HCT116 (cell line): ENCODE results near the gene CAPRIN1. TPM values are rescaled to one million over a fixed set of nuclear protein-coding genes. Genes with fewer than 3 reads are reported as not detected.

ENCODE experiments used
- ATAC-seq: fragments of 200-7000 bp; cut with Tn5 transposase; 2 replicates; pipeline ENCODE4 v1.9.1; 2020; ENCODE audit warnings: mild to moderate bottlenecking, moderate library complexity
- BruUV-seq: library from RNA; stranded (reverse); fragments of 400-500 nt; replicated peaks from 2 replicates; lab custom pipeline; 2021; lab: Mats Ljungman, UMichigan
- CTCF ChIA-PET: fragments of 300-600 bp; sonication (Branson Sonifier 250); formaldehyde crosslinking; loops from one replicate; lab custom pipeline; 2021; ENCODE audit warnings: antibody characterized with exemption; lab: Charles Lee
- POLR2A ChIA-PET: fragments of 300-600, 350-600 bp; sonication (Branson Sonifier 250); formaldehyde crosslinking; loops from one replicate; lab custom pipeline; 2021; ENCODE audit warnings: antibody characterized with exemption; lab: Charles Lee
- RAD21 ChIA-PET, 2 experiments: fragments of 300-600 bp; sonication (Branson Sonifier 250); formaldehyde crosslinking; loops; one replicate each; lab custom pipeline; 2023; ENCODE audit warnings: low total read pairs in 2 of 2; ENCODE audit not compliant: uncharacterized antibody in 2 of 2, unreplicated experiment in 2 of 2, low non-redundant PET in 1 of 2; lab: Charles Lee
- DNase-seq: peaks from one replicate; pipeline ENCODE4 v3.0.0-alpha.2; 2010; ENCODE audit warnings: low read depth, low spot score
- H2AFZ ChIP-seq: fragments of 200-600 bp; shearing (Covaris generic), sonication (generic); 2 replicates; pipeline ENCODE4 v1.6.1; 2017; ENCODE audit warnings: low read depth, mixed run types, mixed read lengths, antibody characterized with exemption, low read length; ENCODE audit not compliant: poor library complexity, severe bottlenecking
- H3K27ac ChIP-seq: 2 replicates; pipeline ENCODE4 v1.5.1; 2012; ENCODE audit warnings: low read depth, low read length
- H3K27me3 ChIP-seq: fragments of 200-600 bp; sonication (generic); 2 replicates; pipeline ENCODE4 v1.6.1; 2016; ENCODE audit warnings: mixed run types, low read length, mixed read lengths; ENCODE audit not compliant: insufficient read depth
- H3K36me3 ChIP-seq, 2 experiments: fragments of 200-500 bp in 1 of 2; fragments of 200-600 bp in 1 of 2; sonication (Bioruptor generic) in 1 of 2; sonication (generic) in 1 of 2; 2 replicates each; pipeline versions ENCODE4 v1.5.1 to v1.6.1; 2014 to 2016; ENCODE audit warnings: low read length in 2 of 2, inconsistent platforms in 1 of 2, mixed read lengths in 1 of 2, mixed run types in 1 of 2; ENCODE audit not compliant: insufficient read depth in 2 of 2, control insufficient read depth in 1 of 2
- H3K4me1 ChIP-seq, 2 experiments: fragments of 200-600 bp in 1 of 2; sonication (generic) in 1 of 2; 2 replicates each; pipeline versions ENCODE4 v1.5.1 to v1.6.1; 2012 to 2017; ENCODE audit warnings: low read length in 2 of 2, inconsistent platforms in 1 of 2, mild to moderate bottlenecking in 1 of 2, mixed read lengths in 1 of 2, mixed run types in 1 of 2, moderate library complexity in 1 of 2; ENCODE audit not compliant: insufficient read depth in 2 of 2, control insufficient read depth in 1 of 2
- H3K4me2 ChIP-seq: fragments of 200-600 bp; sonication (generic); 2 replicates; pipeline ENCODE4 v1.6.1; 2017; ENCODE audit warnings: mixed run types, low read length, mixed read lengths
- H3K4me3 ChIP-seq, 2 experiments: fragments of 200-600 bp in 1 of 2; sonication (generic) in 1 of 2; replicated peaks in 1 of 2; 2 replicates each; pipeline ENCODE4 v1.5.1; 2011 to 2016; ENCODE audit warnings: low read length in 2 of 2, control low read depth in 1 of 2, low read depth in 1 of 2, mild to moderate bottlenecking in 1 of 2, mixed read lengths in 1 of 2, mixed run types in 1 of 2
- H3K79me2 ChIP-seq: fragments of 200-600 bp; sonication (generic); 2 replicates; pipeline ENCODE4 v1.6.1; 2017; ENCODE audit warnings: mild to moderate bottlenecking, mixed run types, low read length, moderate library complexity, mixed read lengths; ENCODE audit not compliant: insufficient read depth
- H3K9ac ChIP-seq: fragments of 200-600 bp; sonication (generic); 2 replicates; pipeline ENCODE4 v1.6.1; 2016; ENCODE audit warnings: low read length, mixed read lengths
- H3K9me2 ChIP-seq: fragments of 200-600 bp; sonication (generic), shearing (Covaris generic); 2 replicates; pipeline ENCODE4 v1.6.1; 2017; ENCODE audit warnings: mixed run types, mild to moderate bottlenecking, moderate library complexity; ENCODE audit not compliant: insufficient read depth
- H3K9me3 ChIP-seq, 2 experiments: fragments of 200-500 bp in 1 of 2; fragments of 200-600 bp in 1 of 2; sonication (Bioruptor generic) in 1 of 2; sonication (generic) in 1 of 2; 2 replicates each; pipeline ENCODE4 v1.6.1; 2014 to 2017; ENCODE audit warnings: low read length in 2 of 2, mixed read lengths in 2 of 2, inconsistent platforms in 1 of 2, low read depth in 1 of 2, mild to moderate bottlenecking in 1 of 2, mixed run types in 1 of 2, moderate library complexity in 1 of 2; ENCODE audit not compliant: control insufficient read depth in 1 of 2, insufficient read depth in 1 of 2
- H4K20me1 ChIP-seq: fragments of 200-600 bp; sonication (generic), shearing (Covaris generic); 2 replicates; pipeline ENCODE4 v1.6.1; 2017; ENCODE audit warnings: mixed run types, mild to moderate bottlenecking, moderate library complexity; ENCODE audit not compliant: insufficient read depth
- ATF3 ChIP-seq: IDR thresholded peaks from 2 replicates; pipeline ENCODE4 v1.6.1; 2012
- CBX3 ChIP-seq: IDR thresholded peaks from 2 replicates; pipeline ENCODE4 v1.6.1; 2012; ENCODE audit warnings: low read depth
- CEBPB ChIP-seq: IDR thresholded peaks from 2 replicates; pipeline ENCODE4 v1.6.1; 2012; ENCODE audit warnings: low read depth
- CTCF ChIP-seq, 3 experiments: fragments of 200-600 bp in 1 of 3; sonication (generic) in 1 of 3; IDR thresholded peaks in 2 of 3; conservative IDR thresholded peaks in 1 of 3; 2 replicates each; pipeline ENCODE4 v1.5.1; 2012 to 2017; ENCODE audit warnings: low read depth in 2 of 3, low read length in 2 of 3, antibody characterized with exemption in 1 of 3, borderline replicate concordance in 1 of 3, control low read depth in 1 of 3, mild to moderate bottlenecking in 1 of 3, mixed read lengths in 1 of 3, mixed run types in 1 of 3, moderate library complexity in 1 of 3; ENCODE audit not compliant: insufficient read depth in 1 of 3
- EGR1 ChIP-seq: IDR thresholded peaks from 2 replicates; pipeline ENCODE4 v1.6.1; 2012; ENCODE audit warnings: low read depth
- ELF1 ChIP-seq: IDR thresholded peaks from 2 replicates; pipeline ENCODE4 v1.6.1; 2012; ENCODE audit warnings: low read depth, borderline replicate concordance
- FOSL1 ChIP-seq: IDR thresholded peaks from 2 replicates; pipeline ENCODE4 v1.6.1; 2012; ENCODE audit warnings: low read depth
- JUND ChIP-seq: IDR thresholded peaks from 2 replicates; pipeline ENCODE4 v1.6.1; 2012
- MAX ChIP-seq: IDR thresholded peaks from 2 replicates; pipeline ENCODE4 v1.6.1; 2012
- POLR2AphosphoS5 ChIP-seq: IDR thresholded peaks from 2 replicates; pipeline ENCODE4 v1.6.1; 2011; ENCODE audit warnings: mild to moderate bottlenecking, low read depth, low read length, moderate library complexity
- REST ChIP-seq: IDR thresholded peaks from 2 replicates; pipeline ENCODE4 v1.6.1; 2012; ENCODE audit warnings: low read depth
- SIN3A ChIP-seq: IDR thresholded peaks from 2 replicates; pipeline ENCODE4 v1.6.1; 2012; ENCODE audit warnings: low read depth
- SRF ChIP-seq: IDR thresholded peaks from 2 replicates; pipeline ENCODE4 v1.6.1; 2012; ENCODE audit warnings: low read depth
- ZBTB33 ChIP-seq: IDR thresholded peaks from 2 replicates; pipeline ENCODE4 v1.6.1; 2011; ENCODE audit warnings: mild to moderate bottlenecking, low read length, moderate library complexity; ENCODE audit not compliant: insufficient replicate concordance; ENCODE audit errors: extremely low read depth
- ZFX ChIP-seq: fragments of 450-650 bp; IDR thresholded peaks from 2 replicates; pipeline ENCODE4 v1.6.1; 2017
- intact Hi-C: fragments of 100-400 bp; cut with micrococcal nuclease; formaldehyde crosslinking; loops from 2 replicates; pipeline ENCODE4 v1.10.0; 2022
- total RNA-seq: library from RNA; stranded (reverse); gene quantifications from one replicate; pipeline ENCODE4 v1.2.1, GENCODE V29; 2021; ENCODE audit not compliant: unreplicated experiment

The CAPRIN1 gene
- total RNA-seq, 1 experiment from 2014 or later: 285 TPM

GRCh38 chr11:34034053-34034452 is 17.5 kb upstream of the CAPRIN1 start:
- Histone ChIP-seq H3K36me3 (no peaks in the 10 kb centered on the region), H3K9ac (no peak overlapping the region), H3K4me2 (no peak overlapping the region), H3K27ac (no peak overlapping the region), H3K79me2 (no peaks in the 10 kb centered on the region)
- DNase-seq: no peak
- RAD21 ChIA-PET: no interaction called here
- POLR2A ChIA-PET: no interaction called here
- TF ChIP-seq EGR1 (no peak), ATF3 (no peak), SIN3A (no peak), CTCF (IDR thresholded peaks at IDR 0.05 in 2 of 3, conservative IDR thresholded peaks at IDR 0.05 in 1 of 3; ENCODE audit: borderline replicate concordance in 1 of 3, insufficient read depth in 1 of 3, low read depth in 2 of 3, low read length in 2 of 3) (no peak), JUND (no peak), CEBPB (no peak), ELF1 (no peak), ZFX (no peak), REST (no peak), SRF (no peak), POLR2AphosphoS5 (no peak), MAX (no peak), FOSL1 (no peak), ZBTB33 (no peak), CBX3 (no peak)
- TF ChIP-seq, all 23 proteins: peak for 0
- Histone ChIP-seq H4K20me1 (no peaks in the 10 kb centered on the region), H3K27me3 (no peaks in the 10 kb centered on the region), H2AFZ (no peak overlapping the region), H3K9me2 (no peaks in the 10 kb centered on the region), H3K4me3 (no peak overlapping the region), H3K9me3 (no peaks in the 10 kb centered on the region), H3K4me1 (peaks cover 0 to 5% of the 10 kb centered on the region in 2 experiments; a peak in 1 of 4 replicates)
- ATAC-seq: no peak
- intact Hi-C loops: no loop called here
- CTCF ChIA-PET: no interaction called here
- BruUV-seq: no TSS peak
